Fibroblast of lung (primary cell): ENCODE measurements around the gene TNS1. TPM values are rescaled to one million over a fixed set of nuclear protein-coding genes. Genes with fewer than 3 reads are reported as not detected.

Experiments
- DNase-seq, 2 donors: peaks; one replicate each; pipeline versions ENCODE4 v3.0.0 to v3.0.0-alpha.2; 2010; ENCODE audit warnings: low read depth in 2 of 2
- H2AFZ ChIP-seq: 2 replicates; pipeline ENCODE4 v1.5.1; 2012; ENCODE audit warnings: low read length, control low read depth, inconsistent platforms
- H3K27ac ChIP-seq: 2 replicates; pipeline ENCODE4 v1.5.1; 2011; ENCODE audit warnings: low read length, control low read depth; ENCODE audit not compliant: insufficient read depth
- H3K27me3 ChIP-seq: 2 replicates; pipeline ENCODE4 v1.5.1; 2011; ENCODE audit warnings: mild to moderate bottlenecking, low read length; ENCODE audit not compliant: control insufficient read depth, insufficient read depth
- H3K36me3 ChIP-seq: 2 replicates; pipeline ENCODE4 v1.5.1; 2011; ENCODE audit warnings: low read length; ENCODE audit not compliant: control insufficient read depth, insufficient read depth
- H3K4me1 ChIP-seq: 2 replicates; pipeline ENCODE4 v1.5.1; 2011; ENCODE audit warnings: low read length; ENCODE audit not compliant: control insufficient read depth, insufficient read depth; ENCODE audit errors: extremely low read depth
- H3K4me2 ChIP-seq: 2 replicates; pipeline ENCODE4 v1.5.1; 2011; ENCODE audit warnings: low read length, control low read depth; ENCODE audit not compliant: insufficient read depth; ENCODE audit errors: extremely low read depth
- H3K4me3 ChIP-seq, 4 experiments: fragments of 200-600 bp in 1 of 4; sonication (generic) in 1 of 4; replicated peaks in 1 of 4; 2 replicates each; pipeline ENCODE4 v1.5.1; 2011 to 2016; ENCODE audit warnings: low read length in 4 of 4, low read depth in 3 of 4, mild to moderate bottlenecking in 3 of 4, control low read depth in 2 of 4, inconsistent platforms in 1 of 4, mixed read lengths in 1 of 4; ENCODE audit not compliant: insufficient read depth in 1 of 4; ENCODE audit errors: control extremely low read depth in 1 of 4
- H3K79me2 ChIP-seq: 2 replicates; pipeline ENCODE4 v1.5.1; 2012; ENCODE audit warnings: mild to moderate bottlenecking, low read length, inconsistent platforms; ENCODE audit not compliant: control insufficient read depth, insufficient read depth
- H3K9ac ChIP-seq: 2 replicates; pipeline ENCODE4 v1.5.1; 2011; ENCODE audit warnings: mild to moderate bottlenecking, low read length, control low read depth; ENCODE audit not compliant: insufficient read depth
- H3K9me3 ChIP-seq: 2 replicates; pipeline ENCODE4 v1.5.1; 2012; ENCODE audit warnings: low read depth, low read length; ENCODE audit not compliant: control insufficient read depth, insufficient read depth
- H4K20me1 ChIP-seq: 2 replicates; pipeline ENCODE4 v1.5.1; 2011; ENCODE audit warnings: low read length; ENCODE audit not compliant: control insufficient read depth, insufficient read depth; ENCODE audit errors: extremely low read depth
- EZH2 ChIP-seq: IDR thresholded peaks from 2 replicates; pipeline ENCODE4 v1.5.1; 2012; ENCODE audit warnings: low read length, control low read depth, mild to moderate bottlenecking; ENCODE audit errors: missing control alignments
- polyA plus RNA-seq, 2 donors: library from polyadenylated mRNA; depleted of rRNA in 1 of 2; stranded (reverse) in 1 of 2; unstranded in 1 of 2; fragments of >200 nt; gene quantifications; 2 replicates each; pipeline ENCODE4 v1.2.1, GENCODE V29; 2011 to 2012; ENCODE audit warnings: missing spikeins in 1 of 2
- total RNA-seq: library from RNA; depleted of rRNA; stranded (reverse); fragments of >200 nt; gene quantifications from 2 replicates; pipeline ENCODE4 v1.2.1, GENCODE V29; 2014
- TF ChIP-seq, protein P1 (sequence below), 2 donors: IDR thresholded peaks in 1 of 2; conservative IDR thresholded peaks in 1 of 2; 1 replicate in 1 of 2; 2 replicates in 1 of 2; pipeline ENCODE4 v1.5.1; 2011 to 2012; ENCODE audit warnings: low read length in 2 of 2, control low read depth in 1 of 2, inconsistent platforms in 1 of 2, low read depth in 1 of 2, mild to moderate bottlenecking in 1 of 2

Gene TNS1
- total and polyA plus RNA-seq, 2 donors (not counting 1 experiment from before 2014, with no cell fraction given) = 44.4 to 47.1 TPM

DNA sequence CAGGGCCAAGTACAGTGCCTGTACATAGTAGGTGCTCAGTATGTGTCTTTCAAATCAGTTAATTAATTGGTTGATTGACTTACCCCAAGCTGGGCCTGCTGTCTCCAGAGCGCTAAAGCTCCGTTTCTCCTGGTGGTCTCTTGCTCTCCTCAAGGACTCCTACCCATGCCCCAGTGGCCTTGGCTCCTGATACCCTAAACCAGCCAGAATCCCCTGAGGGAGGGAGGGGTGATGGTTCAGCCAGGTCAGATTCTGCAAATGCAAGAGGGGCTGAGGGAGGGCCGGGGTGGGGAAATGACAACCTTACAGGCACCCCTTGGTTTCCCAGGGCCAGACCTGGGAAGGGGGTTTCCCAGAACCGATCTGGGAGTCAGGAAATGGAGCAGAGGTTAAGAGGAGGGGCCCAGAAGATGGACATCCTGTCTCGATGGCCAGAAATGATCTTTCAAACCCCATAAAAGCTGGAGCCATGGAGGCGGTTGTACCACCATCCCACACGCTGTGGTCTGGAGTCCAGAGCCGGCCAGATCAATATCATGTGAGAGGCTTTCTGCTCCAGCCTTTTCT is 209.1 kb downstream of the TNS1 start:
- no peaks in the 10 kb centered on the region for H3K79me2 ChIP-seq
- no peak overlapping the region for H3K9ac ChIP-seq
- H3K9me3 ChIP-seq = no peaks in the 10 kb centered on the region
- H2AFZ ChIP-seq = no peak overlapping the region
- H3K36me3 ChIP-seq = peaks cover 3% of the 10 kb centered on the region
- no peak for DNase-seq
- no peak overlapping the region for H3K4me3 ChIP-seq
- no peak overlapping the region for H3K27ac ChIP-seq
- no peaks in the 10 kb centered on the region for H3K27me3 ChIP-seq
- peaks cover 12% of the 10 kb centered on the region for H3K4me1 ChIP-seq
- H4K20me1 ChIP-seq = no peaks in the 10 kb centered on the region
- TF ChIP-seq EZH2 = no peak
- TF ChIP-seq, protein P1, sequence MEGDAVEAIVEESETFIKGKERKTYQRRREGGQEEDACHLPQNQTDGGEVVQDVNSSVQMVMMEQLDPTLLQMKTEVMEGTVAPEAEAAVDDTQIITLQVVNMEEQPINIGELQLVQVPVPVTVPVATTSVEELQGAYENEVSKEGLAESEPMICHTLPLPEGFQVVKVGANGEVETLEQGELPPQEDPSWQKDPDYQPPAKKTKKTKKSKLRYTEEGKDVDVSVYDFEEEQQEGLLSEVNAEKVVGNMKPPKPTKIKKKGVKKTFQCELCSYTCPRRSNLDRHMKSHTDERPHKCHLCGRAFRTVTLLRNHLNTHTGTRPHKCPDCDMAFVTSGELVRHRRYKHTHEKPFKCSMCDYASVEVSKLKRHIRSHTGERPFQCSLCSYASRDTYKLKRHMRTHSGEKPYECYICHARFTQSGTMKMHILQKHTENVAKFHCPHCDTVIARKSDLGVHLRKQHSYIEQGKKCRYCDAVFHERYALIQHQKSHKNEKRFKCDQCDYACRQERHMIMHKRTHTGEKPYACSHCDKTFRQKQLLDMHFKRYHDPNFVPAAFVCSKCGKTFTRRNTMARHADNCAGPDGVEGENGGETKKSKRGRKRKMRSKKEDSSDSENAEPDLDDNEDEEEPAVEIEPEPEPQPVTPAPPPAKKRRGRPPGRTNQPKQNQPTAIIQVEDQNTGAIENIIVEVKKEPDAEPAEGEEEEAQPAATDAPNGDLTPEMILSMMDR (conservative IDR thresholded peaks at IDR 0.05 in 1 of 2, IDR thresholded peaks at IDR 0.05 in 1 of 2; ENCODE audit: low read depth in 1 of 2, low read length in 2 of 2) = no peak
- no peak overlapping the region for H3K4me2 ChIP-seq

DNA sequence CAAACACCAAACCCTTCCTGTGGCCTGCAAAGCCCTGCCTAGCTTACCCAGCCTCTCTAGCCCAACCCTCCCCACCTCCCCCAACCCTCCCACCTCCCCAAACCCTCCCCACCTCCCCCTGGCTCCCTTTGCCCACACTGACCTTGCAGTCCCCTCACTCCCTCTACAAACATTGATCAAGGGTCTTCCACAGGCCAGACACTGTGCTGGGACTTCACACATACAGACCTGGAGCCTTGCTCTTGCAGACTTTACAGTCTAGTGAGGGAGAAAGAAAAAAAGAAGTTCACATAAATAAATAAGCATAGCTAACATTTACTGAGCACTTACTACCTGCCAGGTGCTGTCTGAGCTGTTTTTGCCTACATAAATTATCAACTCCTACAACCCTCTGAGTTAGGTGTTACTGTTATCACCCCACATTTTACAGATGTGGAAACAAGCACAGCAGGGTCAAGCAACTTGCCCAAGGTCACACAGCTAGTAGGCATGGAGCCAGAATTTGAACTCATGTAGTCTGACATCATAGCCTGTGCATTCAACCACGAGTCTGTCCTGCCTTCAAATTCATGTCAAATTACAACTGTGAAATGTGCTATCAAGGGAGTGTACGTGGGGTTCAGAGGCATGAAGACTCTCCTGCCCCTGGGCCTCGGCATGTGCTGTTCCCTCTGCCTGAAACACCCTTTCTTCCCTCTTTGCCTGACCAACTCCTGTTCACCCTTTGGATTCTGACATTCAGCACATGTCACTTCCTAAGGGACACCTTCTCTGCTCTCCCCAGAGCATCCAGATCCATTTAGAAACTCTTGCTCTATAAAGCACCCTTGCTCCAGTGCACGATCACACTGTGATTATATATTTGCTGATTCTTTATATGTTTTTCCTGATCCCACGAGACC is 209.9 kb downstream of the TNS1 start:
- peaks cover 12% of the 10 kb centered on the region for H3K4me1 ChIP-seq
- H3K4me3 ChIP-seq = no peak overlapping the region
- DNase-seq = peak; percentile 28 to 31

DNA sequence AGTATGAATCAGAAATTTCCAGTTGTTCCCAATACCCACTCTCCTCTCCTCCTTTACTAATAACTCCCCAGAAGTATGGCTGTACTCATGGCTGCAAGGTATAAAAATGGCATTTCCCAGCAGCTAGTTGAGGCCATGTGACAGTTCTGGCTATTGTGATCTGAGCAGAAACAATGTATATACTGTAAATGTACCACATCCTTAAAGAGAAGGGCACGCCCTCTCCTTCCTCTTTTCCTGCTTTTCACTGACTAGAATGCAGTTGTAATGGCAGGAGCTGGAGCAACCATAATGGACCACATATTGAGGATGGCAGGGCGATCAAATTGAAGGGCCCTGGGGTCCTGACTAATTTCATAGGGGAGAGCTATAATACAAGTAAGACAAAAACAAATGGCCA is 211.2 kb downstream of the TNS1 start:
- Histone ChIP-seq H3K36me3 (no peaks in the 10 kb centered on the region), H3K9ac (no peak overlapping the region), H3K4me1 (peaks cover 12% of the 10 kb centered on the region), H3K79me2 (no peaks in the 10 kb centered on the region), H3K4me3 (no peak overlapping the region), H2AFZ (no peak overlapping the region), H3K9me3 (no peaks in the 10 kb centered on the region), H3K27me3 (no peaks in the 10 kb centered on the region), H4K20me1 (no peaks in the 10 kb centered on the region), H3K4me2 (no peak overlapping the region), H3K27ac (no peak overlapping the region)
- TF ChIP-seq EZH2 = no peak
- TF ChIP-seq, protein P1 (conservative IDR thresholded peaks at IDR 0.05 in 1 of 2, IDR thresholded peaks at IDR 0.05 in 1 of 2; ENCODE audit: low read depth in 1 of 2, low read length in 2 of 2) = no peak
- DNase-seq = no peak

More for the DNA sequence above, 209.9 kb downstream of the TNS1 start:
- no peak overlapping the region for H3K4me2 ChIP-seq
- H2AFZ ChIP-seq = no peak overlapping the region
- H3K27ac ChIP-seq = no peak overlapping the region
- no peaks in the 10 kb centered on the region for H3K79me2 ChIP-seq
- H3K9ac ChIP-seq = no peak overlapping the region
- no peaks in the 10 kb centered on the region for H3K27me3 ChIP-seq
- no peaks in the 10 kb centered on the region for H3K9me3 ChIP-seq
- TF ChIP-seq, protein P1 (conservative IDR thresholded peaks at IDR 0.05 in 1 of 2, IDR thresholded peaks at IDR 0.05 in 1 of 2; ENCODE audit: low read depth in 1 of 2, low read length in 2 of 2) = no peak
- no peak for TF ChIP-seq EZH2
- H4K20me1 ChIP-seq = no peaks in the 10 kb centered on the region
- H3K36me3 ChIP-seq = peaks cover 3% of the 10 kb centered on the region
